Central memory CD8-positive, alpha-beta T cell (primary cell): Measurements from ENCODE around the gene ANKFN1.
"Not testable (repeated sequence)": the region's sequence is repeated elsewhere in the genome, so short reads cannot be mapped to it uniquely, and the experiment has no call there.

Source experiments
- ATAC-seq: fragments of 150-1000 bp; cut with Tn5 transposase; replicated peaks from 2 replicates; pipeline ENCODE4 v1.10.0; 2022; ENCODE audit warnings: mild to moderate bottlenecking, moderate FRiP score, moderate number of reproducible peaks; ENCODE audit not compliant: poor library complexity, severe bottlenecking; ENCODE audit errors: extremely low read depth
- DNase-seq, 2 donors: peaks; one replicate each; pipeline ENCODE4 v3.0.0; 2021; ENCODE audit warnings: low spot score in 2 of 2
- H3K27ac Mint-ChIP-seq: one replicate; pipeline ENCODE4 v1.8.0; 2022; ENCODE audit warnings: low read depth, mild to moderate bottlenecking, moderate library complexity, mixed read lengths
- H3K27me3 Mint-ChIP-seq: one replicate; pipeline ENCODE4 v1.8.0; 2022; ENCODE audit warnings: mixed read lengths
- H3K36me3 Mint-ChIP-seq: one replicate; pipeline ENCODE4 v1.8.0; 2022; ENCODE audit warnings: mild to moderate bottlenecking, moderate library complexity, mixed read lengths; ENCODE audit not compliant: insufficient read depth
- H3K4me1 Mint-ChIP-seq: one replicate; pipeline ENCODE4 v1.8.0; 2022; ENCODE audit warnings: mixed read lengths
- H3K4me3 Mint-ChIP-seq: one replicate; pipeline ENCODE4 v1.8.0; 2022; ENCODE audit warnings: mild to moderate bottlenecking, moderate library complexity, mixed read lengths
- H3K9me3 Mint-ChIP-seq: one replicate; pipeline ENCODE4 v1.8.0; 2022; ENCODE audit warnings: mixed read lengths

ANKFN1 gene

DNA sequence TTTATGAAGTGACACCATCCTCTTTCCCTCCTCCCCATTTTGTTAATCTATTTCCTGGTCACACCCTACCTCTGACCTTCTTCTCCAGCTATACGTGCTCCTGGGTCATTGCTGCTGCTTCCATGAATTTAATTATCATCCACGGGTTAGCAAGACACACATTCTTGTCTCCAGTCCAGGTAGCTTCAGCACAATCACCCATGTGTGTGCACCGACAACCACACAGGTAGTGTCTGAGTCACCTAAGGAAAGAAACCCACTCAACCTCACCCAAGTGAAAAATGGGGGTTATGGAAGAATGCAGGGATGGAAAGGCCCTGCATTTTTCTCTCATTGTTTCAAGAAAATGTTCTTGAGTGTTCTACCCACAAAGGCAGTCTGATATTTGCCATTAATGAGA lies 135.5 kb downstream of the ANKFN1 start:
- H3K27me3 Mint-ChIP-seq, H3K4me1 Mint-ChIP-seq, H3K36me3 Mint-ChIP-seq, H3K4me3 Mint-ChIP-seq, H3K9me3 Mint-ChIP-seq, ATAC-seq, H3K27ac Mint-ChIP-seq, DNase-seq: not testable (repeated sequence)

DNA sequence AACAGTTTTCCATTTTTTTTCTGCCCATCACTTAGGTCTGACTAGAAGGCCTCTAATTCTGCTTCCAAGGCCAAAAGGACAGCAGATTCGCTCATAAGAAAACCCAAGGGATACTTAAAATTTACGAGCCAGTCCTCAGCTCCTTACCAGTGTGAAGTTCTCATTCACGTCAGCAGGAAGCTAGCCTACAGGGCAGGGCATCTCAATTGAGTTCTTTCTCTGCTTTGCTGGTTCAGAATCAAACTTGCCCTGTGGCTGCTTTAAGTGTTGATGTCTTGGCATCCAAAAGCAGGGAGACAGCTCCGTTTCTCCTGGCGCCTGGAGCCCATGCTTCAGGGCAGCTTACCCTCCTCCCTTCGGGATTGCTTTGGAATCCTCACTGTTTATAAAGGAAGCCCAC lies 136.0 kb downstream of the ANKFN1 start:
- no peaks in the 10 kb centered on the region for H3K9me3 Mint-ChIP-seq
- no peaks in the 10 kb centered on the region for H3K27me3 Mint-ChIP-seq
- no peaks in the 10 kb centered on the region for H3K36me3 Mint-ChIP-seq
- ATAC-seq, result no peak
- H3K4me3 Mint-ChIP-seq, result no peak overlapping the region
- no peak for DNase-seq
- peaks cover 7% of the 10 kb centered on the region for H3K4me1 Mint-ChIP-seq
- no peak overlapping the region for H3K27ac Mint-ChIP-seq

DNA sequence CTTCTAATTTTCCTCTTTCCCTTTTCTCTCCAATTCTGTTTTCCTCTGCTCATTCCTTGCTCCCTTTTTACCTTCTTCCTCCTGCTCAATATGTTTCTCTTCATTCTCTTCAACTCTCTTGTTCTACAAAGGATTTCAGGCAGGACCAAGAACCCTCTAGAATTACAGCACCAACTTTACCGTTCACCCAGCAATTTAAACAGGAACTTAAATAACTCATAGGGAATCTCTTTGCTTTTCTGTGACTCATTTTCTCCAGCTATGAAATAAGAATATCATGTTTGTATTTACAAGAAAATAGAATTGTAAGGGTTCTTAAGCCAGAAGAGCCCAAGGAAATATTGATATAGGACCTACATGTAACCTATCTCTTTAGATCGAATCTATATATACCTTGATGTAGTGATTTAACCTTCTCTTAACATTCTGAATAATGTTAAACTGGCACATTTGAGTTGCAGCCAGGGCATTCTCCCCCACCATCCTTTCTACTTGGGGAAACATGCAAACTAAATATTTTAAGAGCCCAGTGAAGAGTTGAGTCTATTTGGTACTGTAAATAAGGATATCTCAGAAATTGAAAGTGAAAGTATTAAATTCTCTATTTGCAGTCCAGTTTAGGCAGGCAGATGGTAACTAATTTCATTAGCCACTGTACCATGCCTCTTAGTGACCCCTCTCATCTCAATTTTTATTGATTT lies 137.0 kb downstream of the ANKFN1 start:
- Mint-ChIP-seq H3K4me1 (peaks cover 7% of the 10 kb centered on the region), H3K27me3 (no peaks in the 10 kb centered on the region), H3K4me3 (peak overlapping the region; percentile 1), H3K9me3 (no peaks in the 10 kb centered on the region), H3K27ac (peak overlapping the region; percentile 21), H3K36me3 (no peaks in the 10 kb centered on the region)
- DNase-seq (no peak), ATAC-seq (no peak)

DNA sequence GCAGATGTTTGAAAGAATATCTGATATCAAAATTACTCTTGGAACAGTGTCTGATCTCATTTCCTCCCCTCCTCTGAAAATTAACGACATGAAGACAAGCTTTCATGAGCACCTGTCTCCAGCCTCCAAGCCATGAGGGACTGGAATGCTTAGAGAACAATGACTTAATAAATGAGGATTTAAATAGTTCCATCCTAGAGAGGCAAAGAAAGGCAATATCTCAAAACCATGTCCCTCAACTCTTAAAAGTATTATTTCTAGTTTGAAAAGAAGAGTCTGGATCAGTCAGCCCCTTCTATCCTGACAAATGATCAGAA lies 137.5 kb downstream of the ANKFN1 start:
- no peaks in the 10 kb centered on the region for H3K9me3 Mint-ChIP-seq
- H3K36me3 Mint-ChIP-seq, result no peaks in the 10 kb centered on the region
- no peak for ATAC-seq
- no peaks in the 10 kb centered on the region for H3K27me3 Mint-ChIP-seq
- peaks cover 7% of the 10 kb centered on the region for H3K4me1 Mint-ChIP-seq
- H3K27ac Mint-ChIP-seq, result peak overlapping the region; percentile 21
- peak overlapping the region; percentile 1 for H3K4me3 Mint-ChIP-seq
- DNase-seq, result no peak

DNA sequence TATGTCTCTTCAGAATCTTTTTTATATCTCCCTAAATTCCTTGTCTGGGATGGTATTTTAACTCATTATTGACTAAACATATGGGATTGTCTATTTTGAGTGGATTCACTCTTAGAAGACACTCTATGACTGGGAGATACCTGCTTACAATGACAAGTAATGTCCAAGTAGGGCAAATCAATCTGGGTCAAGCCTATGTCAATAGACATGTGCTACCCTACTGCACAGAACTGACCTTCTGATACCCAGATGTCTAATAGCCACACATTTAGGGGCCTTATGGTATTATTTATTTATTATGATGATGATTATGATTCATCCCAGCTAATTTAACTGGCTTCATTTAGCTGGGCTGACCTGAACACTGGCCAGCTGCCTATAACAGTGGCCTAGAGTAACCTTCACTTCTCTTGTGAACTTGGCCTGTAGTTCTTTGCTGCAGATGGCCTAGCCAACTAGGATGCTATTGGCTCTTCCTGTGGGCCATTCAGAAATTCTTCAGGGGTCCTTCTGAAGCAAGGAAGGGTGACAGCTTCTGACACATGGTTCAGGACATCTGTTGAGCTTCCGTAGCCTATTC lies 138.0 kb downstream of the ANKFN1 start:
- Mint-ChIP-seq H3K27me3 (no peaks in the 10 kb centered on the region), H3K36me3 (no peaks in the 10 kb centered on the region), H3K27ac (no peak overlapping the region), H3K9me3 (no peaks in the 10 kb centered on the region), H3K4me1 (peaks cover 7% of the 10 kb centered on the region), H3K4me3 (peak overlapping the region; percentile 1)
- DNase-seq (no peak), ATAC-seq (no peak)

DNA sequence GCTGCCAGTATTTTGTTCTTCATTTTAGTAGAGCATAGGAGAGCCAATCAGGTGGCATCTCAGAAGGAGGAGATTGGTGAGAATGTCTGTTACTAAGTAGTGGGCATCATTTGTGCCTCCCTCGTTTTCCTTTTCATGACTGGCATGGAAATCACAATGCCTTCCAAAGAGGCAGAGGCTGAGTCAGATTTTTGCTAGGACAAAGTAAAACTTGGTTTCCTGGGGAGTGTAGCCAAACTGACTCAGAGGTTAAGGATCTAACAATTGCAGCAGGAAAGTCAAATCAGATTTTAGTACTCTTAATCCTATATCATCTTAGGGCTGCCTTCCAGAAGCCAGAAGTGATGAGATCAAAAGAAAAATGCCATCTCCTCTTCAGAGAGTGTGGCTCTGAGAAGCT lies 138.7 kb downstream of the ANKFN1 start:
- DNase-seq (no peak), ATAC-seq (no peak)
- Mint-ChIP-seq H3K4me3 (no peak overlapping the region), H3K9me3 (no peaks in the 10 kb centered on the region), H3K36me3 (no peaks in the 10 kb centered on the region), H3K27ac (no peak overlapping the region), H3K27me3 (no peaks in the 10 kb centered on the region), H3K4me1 (peaks cover 11% of the 10 kb centered on the region)

DNA sequence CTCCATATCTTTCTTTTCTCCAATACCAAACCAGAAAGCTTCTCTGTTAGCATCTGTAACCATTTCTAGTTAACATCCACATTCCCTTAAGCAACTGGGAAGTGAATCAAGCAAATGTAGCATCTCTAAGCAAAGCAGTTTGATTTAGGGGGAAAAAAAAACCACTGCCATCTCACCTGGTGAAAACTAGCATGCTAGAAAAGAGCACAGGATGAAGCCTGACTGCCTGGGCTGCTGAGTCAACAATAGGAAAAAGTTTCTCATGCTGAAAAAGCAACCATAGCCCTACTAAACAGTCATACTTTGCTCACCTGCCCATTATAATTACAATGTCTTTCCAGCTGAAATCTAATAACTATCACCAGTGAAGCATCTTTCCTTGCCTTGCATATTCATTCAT lies 139.3 kb downstream of the ANKFN1 start:
- no peak for ATAC-seq
- Mint-ChIP-seq H3K36me3 (no peaks in the 10 kb centered on the region), H3K27ac (no peak overlapping the region), H3K9me3 (no peaks in the 10 kb centered on the region), H3K4me3 (no peak overlapping the region), H3K4me1 (peaks cover 14% of the 10 kb centered on the region), H3K27me3 (no peaks in the 10 kb centered on the region)
- no peak for DNase-seq

DNA sequence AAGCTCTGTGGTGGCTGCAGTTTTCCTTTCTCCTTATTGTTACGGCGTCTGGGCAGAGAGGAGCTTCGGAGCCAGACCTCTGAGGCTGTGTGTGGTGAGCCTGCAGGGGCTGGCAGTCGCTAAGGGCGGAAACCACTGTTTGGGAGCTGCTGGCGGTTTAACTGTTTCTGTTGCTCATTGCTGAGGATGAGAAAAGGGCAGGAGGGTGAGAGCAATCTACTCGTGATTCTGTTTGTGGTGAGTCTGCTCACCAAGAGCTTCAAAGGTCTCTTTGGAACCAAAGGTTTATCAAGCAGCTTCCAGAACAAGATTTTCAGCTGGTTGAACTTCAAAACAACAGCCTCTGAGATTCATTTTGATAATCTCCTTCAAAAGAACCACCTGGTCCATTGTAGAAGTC lies 143.9 kb downstream of the ANKFN1 start:
- no peak overlapping the region for H3K27ac Mint-ChIP-seq
- H3K4me1 Mint-ChIP-seq, result peaks cover 7% of the 10 kb centered on the region

DNA sequence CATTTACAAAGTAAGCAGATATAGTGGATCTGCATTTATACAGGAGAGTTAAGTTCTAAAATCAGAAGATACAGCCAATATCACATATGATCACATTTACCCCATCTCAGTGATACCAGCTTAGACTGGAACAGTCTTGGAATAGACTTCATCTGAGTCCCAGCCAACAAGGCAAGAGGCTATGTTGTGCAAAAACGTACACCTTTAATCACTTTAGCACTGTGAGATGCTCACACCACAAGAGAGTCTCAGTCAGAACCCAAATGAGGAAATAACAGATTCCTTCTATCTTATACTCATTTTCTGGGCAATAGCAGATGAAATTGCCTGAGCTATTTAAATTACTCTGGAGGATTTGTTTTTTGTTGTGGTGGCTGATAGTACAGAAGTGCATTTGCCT lies 145.6 kb downstream of the ANKFN1 start:
- peaks cover 28% of the 10 kb centered on the region for H3K27me3 Mint-ChIP-seq
- no peak for DNase-seq

More for the DNA sequence above, 143.9 kb downstream of the ANKFN1 start:
- Mint-ChIP-seq H3K4me3 (peak overlapping the region; percentile 10), H3K36me3 (no peaks in the 10 kb centered on the region), H3K9me3 (no peaks in the 10 kb centered on the region), H3K27me3 (peaks cover 28% of the 10 kb centered on the region)
- ATAC-seq, result no peak
- no peak for DNase-seq

DNA sequence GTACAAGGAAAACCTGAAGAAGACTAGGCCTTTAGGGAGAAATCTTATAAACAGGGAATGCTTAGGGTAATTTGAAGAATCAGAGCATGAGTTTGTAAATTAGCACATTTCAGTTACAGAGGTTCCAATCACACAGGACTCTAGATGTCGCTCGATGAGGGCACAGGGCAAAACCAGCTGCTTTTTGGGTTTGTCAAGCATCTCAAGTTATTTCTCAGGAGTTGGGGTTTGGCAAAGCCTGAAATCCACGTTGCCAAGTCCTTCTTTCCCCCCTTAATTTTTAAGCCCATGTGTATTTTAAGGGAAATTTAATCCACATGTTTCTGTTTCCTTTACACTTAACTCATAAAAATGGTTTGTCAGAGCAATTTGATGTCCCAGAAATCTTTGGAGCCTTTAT lies 146.9 kb downstream of the ANKFN1 start:
- no peak for DNase-seq
- no peak for ATAC-seq
- no peaks in the 10 kb centered on the region for H3K9me3 Mint-ChIP-seq
- H3K36me3 Mint-ChIP-seq, result no peaks in the 10 kb centered on the region
- H3K4me3 Mint-ChIP-seq, result no peak overlapping the region
- no peak overlapping the region for H3K27ac Mint-ChIP-seq
- peaks cover 30% of the 10 kb centered on the region for H3K27me3 Mint-ChIP-seq
- H3K4me1 Mint-ChIP-seq, result peaks cover 7% of the 10 kb centered on the region

More for the DNA sequence above, 145.6 kb downstream of the ANKFN1 start:
- no peaks in the 10 kb centered on the region for H3K9me3 Mint-ChIP-seq
- no peaks in the 10 kb centered on the region for H3K36me3 Mint-ChIP-seq
- no peak overlapping the region for H3K4me3 Mint-ChIP-seq
- no peak overlapping the region for H3K27ac Mint-ChIP-seq
- ATAC-seq, result no peak
- peaks cover 7% of the 10 kb centered on the region for H3K4me1 Mint-ChIP-seq

DNA sequence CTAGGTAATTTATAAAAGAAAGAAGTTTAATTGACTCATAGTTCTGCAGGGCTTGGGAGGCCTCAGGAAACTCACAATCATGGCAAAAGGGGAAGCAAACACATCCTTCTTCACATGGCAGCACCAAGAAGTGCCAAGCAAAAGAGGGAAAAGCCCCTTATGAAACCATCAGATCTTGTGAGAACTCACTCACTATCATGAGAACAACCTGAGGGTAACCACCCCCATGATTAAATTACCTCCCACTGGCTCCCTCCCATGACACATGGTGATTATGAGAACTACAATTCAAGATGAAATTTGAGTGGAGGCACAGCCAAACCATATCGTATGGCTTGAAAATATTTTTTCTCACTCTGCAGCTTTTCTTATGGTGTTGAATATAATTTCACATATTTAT lies 151.7 kb downstream of the ANKFN1 start:
- H3K4me1 Mint-ChIP-seq, result no peaks in the 10 kb centered on the region
- DNase-seq (no peak), ATAC-seq (no peak)
- no peaks in the 10 kb centered on the region for H3K36me3 Mint-ChIP-seq
- H3K27ac Mint-ChIP-seq, result no peak overlapping the region
- H3K9me3 Mint-ChIP-seq, result no peaks in the 10 kb centered on the region
- no peak overlapping the region for H3K4me3 Mint-ChIP-seq
- peaks cover 30% of the 10 kb centered on the region for H3K27me3 Mint-ChIP-seq

DNA sequence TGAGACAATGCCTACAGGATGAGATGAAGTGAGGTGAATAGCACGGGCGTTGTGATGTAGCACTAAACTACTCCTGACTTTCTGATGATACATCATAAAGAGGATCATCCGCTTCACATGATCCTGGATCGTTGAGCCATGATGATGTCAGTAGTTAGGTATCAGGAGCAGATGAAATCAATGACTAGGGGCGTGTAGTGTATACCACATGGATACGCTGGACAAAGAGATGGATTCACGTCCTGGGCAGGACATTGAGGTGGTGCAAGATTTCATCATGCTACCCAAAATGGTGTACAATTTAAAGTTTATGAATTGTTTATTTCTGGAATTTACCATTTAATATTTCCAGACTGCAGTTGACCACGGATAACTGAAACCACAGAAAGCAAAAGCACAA lies 156.6 kb downstream of the ANKFN1 start:
- no peak for ATAC-seq
- no peaks in the 10 kb centered on the region for H3K4me1 Mint-ChIP-seq
- H3K27me3 Mint-ChIP-seq, result peaks cover 18% of the 10 kb centered on the region
- DNase-seq, result no peak
- H3K9me3 Mint-ChIP-seq, result no peaks in the 10 kb centered on the region
- no peak overlapping the region for H3K27ac Mint-ChIP-seq
- H3K4me3 Mint-ChIP-seq, result no peak overlapping the region
- H3K36me3 Mint-ChIP-seq, result no peaks in the 10 kb centered on the region

DNA sequence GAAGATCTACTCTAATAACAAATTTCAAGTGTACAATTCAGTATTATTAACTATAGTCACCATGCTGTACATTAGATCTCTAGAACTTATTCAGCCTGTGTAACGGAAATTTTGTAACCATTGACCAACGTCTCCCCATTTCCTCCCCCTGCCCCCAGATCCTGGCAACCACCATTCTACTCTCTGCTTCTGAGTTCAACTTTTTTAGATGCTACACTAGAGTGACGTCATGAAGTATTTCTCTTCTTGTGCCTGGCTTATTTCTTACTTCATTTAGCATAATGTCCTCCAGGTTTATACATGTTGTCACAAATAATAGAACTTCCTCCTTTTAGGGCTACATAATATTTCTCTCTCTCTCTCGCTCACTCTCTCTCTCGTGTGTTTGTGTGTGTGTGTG lies 157.5 kb downstream of the ANKFN1 start:
- no peaks in the 10 kb centered on the region for H3K9me3 Mint-ChIP-seq
- DNase-seq, result no peak
- H3K36me3 Mint-ChIP-seq, result no peaks in the 10 kb centered on the region
- H3K27ac Mint-ChIP-seq, result no peak overlapping the region
- peaks cover 18% of the 10 kb centered on the region for H3K27me3 Mint-ChIP-seq
- H3K4me3 Mint-ChIP-seq, result no peak overlapping the region
- no peak for ATAC-seq
- H3K4me1 Mint-ChIP-seq, result no peaks in the 10 kb centered on the region
